K562 (cell line): Measurements from ENCODE around the gene FMNL1. TPM values are rescaled to one million over a fixed set of nuclear protein-coding genes. Genes with fewer than 3 reads are reported as not detected.

Source experiments
- ATF2 ChIP-seq: sonication (generic); formaldehyde crosslinking; IDR thresholded peaks from 2 replicates; pipeline ENCODE4 v1.8.1; 2022; ENCODE audit warnings: missing genetic modification reagents
- CBX1 ChIP-seq: sonication (generic); IDR thresholded peaks from 2 replicates; pipeline ENCODE4 v1.6.1; 2016; ENCODE audit warnings: antibody characterized with exemption, low read depth, mild to moderate bottlenecking
- CBX8 ChIP-seq: fragments of 200-600 bp; sonication (generic); IDR thresholded peaks from 2 replicates; pipeline ENCODE4 v1.6.1; 2012; ENCODE audit warnings: borderline replicate concordance, mixed run types, low read depth, mild to moderate bottlenecking, moderate library complexity, mixed read lengths, low read length, control low read depth, inconsistent platforms; ENCODE audit not compliant: poor library complexity, severe bottlenecking; ENCODE audit errors: extremely low read depth
- CHCHD3 ChIP-seq: fragments of 250-450 bp; sonication (Bioruptor Pico); IDR thresholded peaks from 2 replicates; pipeline ENCODE4 v2.1.2; 2022; ENCODE audit warnings: mild to moderate bottlenecking
- EZH2 ChIP-seq: IDR thresholded peaks from 2 replicates; pipeline ENCODE4 v1.6.1; 2012; ENCODE audit warnings: low read depth, mild to moderate bottlenecking, inconsistent platforms, low read length, borderline replicate concordance
- HOMEZ ChIP-seq: fragments of 250-450 bp; sonication (Bioruptor Pico); IDR thresholded peaks from 2 replicates; pipeline ENCODE4 v1.4.0; 2020; ENCODE audit warnings: mild to moderate bottlenecking, moderate library complexity
- LCOR ChIP-seq: sonication (generic); formaldehyde crosslinking; IDR thresholded peaks from 2 replicates; pipeline ENCODE4 v1.8.0; 2022; ENCODE audit warnings: mild to moderate bottlenecking, missing genetic modification reagents
- POLR2AphosphoS5 ChIP-seq: IDR thresholded peaks from 2 replicates; pipeline ENCODE4 v1.6.1; 2011; ENCODE audit warnings: mild to moderate bottlenecking, low read depth, low read length, moderate library complexity; ENCODE audit not compliant: control insufficient read depth, insufficient read depth
- POLR2H ChIP-seq: IDR thresholded peaks from 2 replicates; pipeline ENCODE4 v1.6.1; 2016; ENCODE audit warnings: missing genetic modification characterization, low read depth, mild to moderate bottlenecking, control low read depth, missing compliant biosample characterization, moderate library complexity
- RBFOX2 ChIP-seq: fragments of 200-400 bp; formaldehyde crosslinking; IDR thresholded peaks from 2 replicates; pipeline ENCODE4 v1.6.1; 2017; ENCODE audit warnings: low read depth, mild to moderate bottlenecking, low read length, moderate library complexity
- THAP7 ChIP-seq: fragments of 250-450 bp; sonication (Bioruptor Pico); IDR thresholded peaks from 2 replicates; pipeline ENCODE4 v1.5.0; 2021
- THRA ChIP-seq: fragments of 450-650 bp; IDR thresholded peaks from 2 replicates; pipeline ENCODE4 v1.6.1; 2017; ENCODE audit warnings: mild to moderate bottlenecking, moderate library complexity
- ZBED1 ChIP-seq: IDR thresholded peaks from 2 replicates; pipeline ENCODE4 v1.6.1; 2014
- ZFP1 ChIP-seq: fragments of 450-650 bp; formaldehyde crosslinking; IDR thresholded peaks from 2 replicates; pipeline ENCODE4 v1.4.0; 2020; ENCODE audit warnings: mild to moderate bottlenecking, mixed read lengths
- ZNF174 ChIP-seq: fragments of 250-450 bp; sonication (Bioruptor Pico); IDR thresholded peaks from 2 replicates; pipeline ENCODE4 v1.4.0; 2020; ENCODE audit warnings: mild to moderate bottlenecking
- ZNF3 ChIP-seq: fragments of 250-450 bp; sonication (Bioruptor Pico); IDR thresholded peaks from 2 replicates; pipeline ENCODE4 v1.5.0; 2021; ENCODE audit warnings: mild to moderate bottlenecking, moderate library complexity
- ZNF592 ChIP-seq: fragments of 450-650 bp; IDR thresholded peaks from 2 replicates; pipeline ENCODE4 v1.6.1; 2017; ENCODE audit warnings: antibody characterized with exemption, mild to moderate bottlenecking
- ZNF696 ChIP-seq: fragments of 250-450 bp; sonication (Bioruptor Pico); conservative IDR thresholded peaks from 2 replicates; pipeline ENCODE4 v1.4.0; 2020; ENCODE audit warnings: mild to moderate bottlenecking, moderate library complexity
- polyA plus RNA-seq, 8 experiments: library from polyadenylated mRNA; depleted of rRNA in 4 of 8; stranded (reverse) in 5 of 8; unstranded in 3 of 8; fragments of >200 nt; fragmentation: Nextera tagmentation in 2 of 8; fragmentation: Illumina TruSeq in 1 of 8; extraction: Ambion mirVana in 2 of 8; extraction: Trizol in 1 of 8; gene quantifications; 2 replicates each; pipeline versions ENCODE4 v1.2.1 to v1.2.3, GENCODE V29; 2011 to 2014; ENCODE audit warnings: inconsistent platforms in 1 of 8, missing spikeins in 1 of 8
- total RNA-seq, 7 experiments: library from RNA; depleted of rRNA in 6 of 7; stranded (reverse); fragments of >200 nt in 6 of 7; fragmentation: Illumina TruSeq in 2 of 7; extraction: Trizol in 2 of 7; gene quantifications; 2 replicates each; pipeline versions ENCODE4 v1.2.1 to v1.2.3, GENCODE V29; 2011 to 2021; ENCODE audit warnings: low replicate concordance in 1 of 7

FMNL1 gene
- total and polyA plus RNA-seq, 9 of the 15 experiments (the other 6 are each of a cell fraction or from before 2014, with no cell fraction given): 0.70 to 36.6 (median 7.7) TPM

GRCh38 chr17:45225964-45226530 lies 4.4 kb downstream of the FMNL1 start (continued):
- no peak for TF ChIP-seq HOMEZ (CRISPR knock-in tag)
- no peak for TF ChIP-seq THAP7
- TF ChIP-seq ZNF3 (CRISPR knock-in tag): no peak
- TF ChIP-seq RBFOX2: peak; percentile 85
- TF ChIP-seq ZNF592: peak; percentile 94
- no peak for TF ChIP-seq ZFP1 (CRISPR knock-in tag)
- TF ChIP-seq LCOR (CRISPR knock-in tag): no peak
- TF ChIP-seq ZNF696 (CRISPR knock-in tag): no peak
- TF ChIP-seq THRA: no peak
- TF ChIP-seq ZNF174 (CRISPR knock-in tag): no peak
- peak; percentile 72 for TF ChIP-seq POLR2AphosphoS5
- no peak for TF ChIP-seq CBX8
- no peak for TF ChIP-seq CHCHD3 (CRISPR knock-in tag)
- TF ChIP-seq ATF2: no peak
- TF ChIP-seq CBX1: peak; percentile 77; the same call in 1 of the 2 replicates
- no peak for TF ChIP-seq POLR2H
- no peak for TF ChIP-seq EZH2
- peak; percentile 79; the same call in 1 of the 2 replicates for TF ChIP-seq ZBED1
